HEK293 (cell line): ENCODE data around the gene HIP1.

Experiments
- CTCF ChIA-PET: fragments of 350-600 bp; formaldehyde crosslinking; extraction: SDS; loops from one replicate; lab custom pipeline; 2021; ENCODE audit warnings: antibody characterized with exemption; lab: Yijun Ruan, JAX
- POLR2A ChIA-PET: fragments of 300-600 bp; formaldehyde crosslinking; extraction: SDS; loops from one replicate; lab custom pipeline; 2020; ENCODE audit warnings: antibody characterized with exemption, inconsistent platforms; lab: Yijun Ruan, JAX
- H3K27ac ChIP-seq: fragments of 200-500 bp; sonication (Bioruptor generic); 2 replicates; pipeline ENCODE4 v1.5.1; 2014; ENCODE audit warnings: low read depth, low read length, control low read depth, inconsistent platforms; ENCODE audit errors: extremely low read depth
- H3K36me3 ChIP-seq, 2 experiments: fragments of 200-500 bp in 1 of 2; sonication (Bioruptor generic) in 1 of 2; 1 replicate in 1 of 2; 2 replicates in 1 of 2; pipeline ENCODE4 v1.5.1; 2014 to 2017; ENCODE audit warnings: inconsistent platforms in 2 of 2, low read length in 2 of 2; ENCODE audit not compliant: control insufficient read depth in 2 of 2, insufficient read depth in 1 of 2
- H3K4me1 ChIP-seq: fragments of 200-500 bp; sonication (Bioruptor generic); 2 replicates; pipeline ENCODE4 v1.5.1; 2014; ENCODE audit warnings: mild to moderate bottlenecking, low read length, inconsistent platforms; ENCODE audit not compliant: control insufficient read depth, insufficient read depth
- H3K4me3 ChIP-seq: 2 replicates; pipeline ENCODE4 v1.5.1; 2011; ENCODE audit warnings: low read depth, mild to moderate bottlenecking, control low read depth, low read length, moderate library complexity
- H3K9me3 ChIP-seq: fragments of 200-500 bp; sonication (Bioruptor generic); 2 replicates; pipeline ENCODE4 v1.5.1; 2014; ENCODE audit warnings: low read depth, low read length, inconsistent platforms; ENCODE audit not compliant: control insufficient read depth, insufficient read depth
- AEBP2 ChIP-seq: fragments of 450-650 bp; formaldehyde crosslinking; IDR thresholded peaks from 2 replicates; pipeline ENCODE4 v1.5.1; 2016; ENCODE audit warnings: missing biosample characterization, missing genetic modification characterization, borderline replicate concordance
- HOXA7 ChIP-seq: sonication (generic); formaldehyde crosslinking; IDR thresholded peaks from 2 replicates; pipeline ENCODE4 v1.8.1; 2022; ENCODE audit warnings: missing genetic modification reagents, borderline replicate concordance
- KLF1 ChIP-seq: fragments of 450-650 bp; formaldehyde crosslinking; IDR thresholded peaks from 2 replicates; pipeline ENCODE4 v1.5.1; 2016; ENCODE audit warnings: missing biosample characterization, missing genetic modification characterization
- KLF9 ChIP-seq: fragments of 450-650 bp; formaldehyde crosslinking; IDR thresholded peaks from 2 replicates; pipeline ENCODE4 v1.5.1; 2016; ENCODE audit warnings: missing biosample characterization, missing genetic modification characterization, low read depth
- MEIS1 ChIP-seq: sonication (generic); formaldehyde crosslinking; IDR thresholded peaks from 2 replicates; pipeline ENCODE4 v1.8.1; 2022; ENCODE audit warnings: missing genetic modification reagents, mild to moderate bottlenecking, borderline replicate concordance
- PBX3 ChIP-seq: sonication (generic); formaldehyde crosslinking; IDR thresholded peaks from 2 replicates; pipeline ENCODE4 v1.8.1; 2022; ENCODE audit warnings: mild to moderate bottlenecking, moderate library complexity, missing genetic modification reagents
- YY1 ChIP-seq: fragments of 450-650 bp; formaldehyde crosslinking; IDR thresholded peaks from 2 replicates; pipeline ENCODE4 v1.5.1; 2018; ENCODE audit warnings: missing biosample characterization, missing genetic modification characterization
- ZFP69B ChIP-seq: fragments of 450-650 bp; formaldehyde crosslinking; IDR thresholded peaks from 2 replicates; pipeline ENCODE4 v1.5.1; 2016; ENCODE audit warnings: missing biosample characterization, missing genetic modification characterization
- ZNF121 ChIP-seq: fragments of 450-650 bp; formaldehyde crosslinking; IDR thresholded peaks from 2 replicates; pipeline ENCODE4 v1.5.1; 2016; ENCODE audit warnings: missing biosample characterization, missing genetic modification characterization
- ZNF23 ChIP-seq: fragments of 450-650 bp; formaldehyde crosslinking; IDR thresholded peaks from 2 replicates; pipeline ENCODE4 v1.5.1; 2016; ENCODE audit warnings: missing biosample characterization, missing genetic modification characterization, borderline replicate concordance
- ZNF26 ChIP-seq: fragments of 450-650 bp; formaldehyde crosslinking; IDR thresholded peaks from 2 replicates; pipeline ENCODE4 v1.5.1; 2016; ENCODE audit warnings: missing biosample characterization, missing genetic modification characterization
- ZNF341 ChIP-seq: fragments of 450-650 bp; formaldehyde crosslinking; IDR thresholded peaks from 2 replicates; pipeline ENCODE4; 2016; ENCODE audit warnings: low read depth, missing biosample characterization, missing genetic modification characterization
- ZNF37A ChIP-seq: fragments of 450-650 bp; IDR thresholded peaks from 2 replicates; pipeline ENCODE4 v1.5.1; 2018; ENCODE audit warnings: missing biosample characterization, missing genetic modification characterization
- ZNF391 ChIP-seq: fragments of 450-650 bp; formaldehyde crosslinking; IDR thresholded peaks from 2 replicates; pipeline ENCODE4 v1.5.1; 2016; ENCODE audit warnings: low read depth, missing biosample characterization, missing genetic modification characterization, borderline replicate concordance
- ZNF473 ChIP-seq: fragments of 450-650 bp; formaldehyde crosslinking; IDR thresholded peaks from 2 replicates; pipeline ENCODE4 v1.5.1; 2017; ENCODE audit warnings: missing biosample characterization, missing genetic modification characterization
- ZNF580 ChIP-seq: fragments of 450-650 bp; formaldehyde crosslinking; IDR thresholded peaks from 2 replicates; pipeline ENCODE4 v1.5.1; 2016; ENCODE audit warnings: missing biosample characterization, missing genetic modification characterization
- ZNF621 ChIP-seq: fragments of 450-650 bp; formaldehyde crosslinking; IDR thresholded peaks from 2 replicates; pipeline ENCODE4 v1.5.1; 2017; ENCODE audit warnings: missing biosample characterization, missing genetic modification characterization
- ZNF645 ChIP-seq: fragments of 450-650 bp; formaldehyde crosslinking; IDR thresholded peaks from 2 replicates; pipeline ENCODE4; 2016; ENCODE audit warnings: missing biosample characterization, missing genetic modification characterization
- ZNF658 ChIP-seq: fragments of 450-650 bp; formaldehyde crosslinking; IDR thresholded peaks from 2 replicates; pipeline ENCODE4; 2016; ENCODE audit warnings: missing biosample characterization, missing genetic modification characterization
- ZNF704 ChIP-seq: fragments of 450-650 bp; formaldehyde crosslinking; IDR thresholded peaks from 2 replicates; pipeline ENCODE4 v1.5.1; 2016; ENCODE audit warnings: missing biosample characterization, missing genetic modification characterization
- ZNF707 ChIP-seq: fragments of 450-650 bp; formaldehyde crosslinking; IDR thresholded peaks from 2 replicates; pipeline ENCODE4 v1.5.1; 2016; ENCODE audit warnings: missing biosample characterization, missing genetic modification characterization
- ZNF837 ChIP-seq: fragments of 450-650 bp; formaldehyde crosslinking; IDR thresholded peaks from 2 replicates; pipeline ENCODE4 v1.5.1; 2016; ENCODE audit warnings: missing biosample characterization, missing genetic modification characterization

Gene HIP1

GRCh38 chr7:75546237-75547015, 192.3 kb downstream of the HIP1 start (continued):
- TF ChIP-seq ZNF26 (tag by site-specific recombination) (no peak), ZNF658 (tag by site-specific recombination) (no peak), ZNF837 (tag by site-specific recombination) (no peak)

- POLR2A ChIA-PET, result no interaction called here
- no peak overlapping the region for H3K4me3 ChIP-seq
- no peak overlapping the region for H3K27ac ChIP-seq
- H3K4me1 ChIP-seq, result peaks cover 3% of the 10 kb centered on the region; the same call in 1 of the 2 replicates
- CTCF ChIA-PET, result no interaction called here
- no peak for TF ChIP-seq ZNF391 (tag by site-specific recombination)
- TF ChIP-seq AEBP2, result no peak
- TF ChIP-seq ZNF121 (tag by site-specific recombination), result no peak
- no peak for TF ChIP-seq ZNF707
- no peak for TF ChIP-seq PBX3 (CRISPR knock-in tag)
- TF ChIP-seq ZNF621, result no peak
- TF ChIP-seq HOXA7 (CRISPR knock-in tag), result no peak
- no peak for TF ChIP-seq ZNF645 (tag by site-specific recombination)
- no peak for TF ChIP-seq KLF9 (tag by site-specific recombination)
- no peak for TF ChIP-seq ZNF658 (tag by site-specific recombination)
- TF ChIP-seq ZNF341 (tag by site-specific recombination), result no peak
- no peak for TF ChIP-seq YY1 (tag by site-specific recombination)
- no peak for TF ChIP-seq MEIS1 (CRISPR knock-in tag)
- TF ChIP-seq ZFP69B (tag by site-specific recombination), result no peak
- TF ChIP-seq ZNF580 (tag by site-specific recombination), result no peak
- TF ChIP-seq ZNF37A (tag by site-specific recombination), result no peak
- TF ChIP-seq ZNF23, result no peak
- TF ChIP-seq KLF1, result no peak
- no peak for TF ChIP-seq ZNF704 (tag by site-specific recombination)
- TF ChIP-seq ZNF473 (tag by site-specific recombination), result no peak
- TF ChIP-seq, all 188 proteins: peak for 0
- peaks cover 9 to 33% of the 10 kb centered on the region in 2 experiments; a peak in 2 of 3 replicates for H3K36me3 ChIP-seq
- no peaks in the 10 kb centered on the region for H3K9me3 ChIP-seq
Measured at GRCh38 chr7:75537731-75538130, 201.0 kb downstream of the HIP1 start.
